H1 (cell line): Measurements from ENCODE around the gene TMEM108. TPM values are rescaled to one million over a fixed set of nuclear protein-coding genes. Genes with fewer than 3 reads are reported as not detected.

ENCODE experiments used
- CTCF ChIA-PET: fragments of 300-600 bp; sonication (Branson Sonifier 250); formaldehyde crosslinking; loops from one replicate; lab custom pipeline; 2021; ENCODE audit not compliant: partially characterized antibody; lab: Charles Lee
- POLR2A ChIA-PET: fragments of 300-600 bp; sonication (Branson Sonifier 250); formaldehyde crosslinking; loops from one replicate; lab custom pipeline; 2021; ENCODE audit warnings: inconsistent platforms; ENCODE audit not compliant: partially characterized antibody; lab: Charles Lee
- DNase-seq, 2 experiments: peaks; one replicate each; pipeline versions ENCODE4 v3.0.0 to v3.0.0-alpha.2; 2010 to 2022; ENCODE audit warnings: low spot score in 2 of 2, low read depth in 1 of 2, mixed read lengths in 1 of 2
- FAIRE-seq: peaks from 2 replicates; lab custom pipeline; 2011; peaks lifted over from hg19 to GRCh38; lab: Jason Lieb, UNC
- H2AFZ ChIP-seq: 2 replicates; pipeline ENCODE4 v1.8.1; 2012; ENCODE audit warnings: low read length, inconsistent platforms
- H2AK5ac ChIP-seq: 2 replicates; pipeline ENCODE4 v1.6.1; 2013; ENCODE audit warnings: low read depth, low read length
- H2BK120ac ChIP-seq: replicated peaks from 2 replicates; pipeline ENCODE3; 2013; ENCODE audit warnings: low read depth, low read length, inconsistent platforms
- H2BK12ac ChIP-seq: 2 replicates; pipeline ENCODE4 v1.6.1; 2013; ENCODE audit warnings: low read depth, low read length
- H2BK15ac ChIP-seq: 2 replicates; pipeline ENCODE4 v1.6.1; 2013; ENCODE audit warnings: low read length
- H2BK20ac ChIP-seq: 2 replicates; pipeline ENCODE4 v1.6.1; 2013; ENCODE audit warnings: low read length
- H2BK5ac ChIP-seq: 2 replicates; pipeline ENCODE4 v1.6.1; 2013; ENCODE audit warnings: low read depth, low read length
- H3K14ac ChIP-seq: 2 replicates; pipeline ENCODE4 v1.6.1; 2013; ENCODE audit warnings: inconsistent platforms; ENCODE audit not compliant: insufficient read length
- H3K18ac ChIP-seq: 2 replicates; pipeline ENCODE4 v1.6.1; 2013; ENCODE audit warnings: low read length; ENCODE audit errors: extremely low read depth
- H3K23ac ChIP-seq: 2 replicates; pipeline ENCODE4 v1.6.1; 2013; ENCODE audit warnings: inconsistent platforms; ENCODE audit not compliant: insufficient read length
- H3K23me2 ChIP-seq: 2 replicates; pipeline ENCODE4 v1.6.1; 2013; ENCODE audit warnings: low read depth, low read length
- H3K27ac ChIP-seq: 2 replicates; pipeline ENCODE4 v1.6.1; 2011; ENCODE audit warnings: low read depth, low read length, inconsistent platforms
- H3K27me3 ChIP-seq, 4 experiments: replicated peaks in 1 of 4; 1 replicate in 1 of 4; 2 replicates in 3 of 4; pipeline versions ENCODE4 v1.6.1 to v1.8.1; 2011 to 2013; ENCODE audit warnings: low read length in 3 of 4, mild to moderate bottlenecking in 3 of 4, inconsistent platforms in 2 of 4, mixed read lengths in 2 of 4, moderate library complexity in 1 of 4; ENCODE audit not compliant: control insufficient read depth in 3 of 4, insufficient read depth in 3 of 4; ENCODE audit errors: extremely low read depth in 1 of 4
- H3K36me3 ChIP-seq, 4 experiments: 2 replicates each; pipeline versions ENCODE4 v1.6.1 to v1.8.1; 2011 to 2013; ENCODE audit warnings: mild to moderate bottlenecking in 4 of 4, low read length in 3 of 4, moderate library complexity in 2 of 4, control low read depth in 1 of 4, inconsistent platforms in 1 of 4; ENCODE audit not compliant: insufficient read depth in 4 of 4, control insufficient read depth in 2 of 4
- H3K4ac ChIP-seq: replicated peaks from 2 replicates; pipeline ENCODE3; 2013; ENCODE audit warnings: low read length, low read depth, mixed read lengths, inconsistent platforms; ENCODE audit not compliant: insufficient read length
- H3K4me1 ChIP-seq, 4 experiments: replicated peaks in 1 of 4; 1 replicate in 1 of 4; 2 replicates in 3 of 4; pipeline versions ENCODE4 v1.6.1 to v1.8.1; 2011 to 2013; ENCODE audit warnings: low read length in 3 of 4, inconsistent platforms in 2 of 4, mixed read lengths in 1 of 4; ENCODE audit not compliant: insufficient read depth in 4 of 4, control insufficient read depth in 3 of 4
- H3K4me2 ChIP-seq, 2 experiments: 2 replicates each; pipeline versions ENCODE4 v1.6.1 to v1.8.1; 2011 to 2013; ENCODE audit warnings: low read depth in 2 of 2, low read length in 2 of 2, control low read depth in 1 of 2, inconsistent platforms in 1 of 2, mild to moderate bottlenecking in 1 of 2; ENCODE audit not compliant: insufficient read depth in 1 of 2
- H3K4me3 ChIP-seq, 4 experiments: fragments of 200-600, 300-600 bp in 1 of 4; sonication (generic), shearing (Covaris generic), sonication (Bioruptor Twin) in 1 of 4; 2 replicates each; pipeline versions ENCODE4 v1.5.1 to v1.8.1; 2011 to 2016; ENCODE audit warnings: low read length in 4 of 4, low read depth in 3 of 4, control low read depth in 2 of 4, inconsistent platforms in 2 of 4, mild to moderate bottlenecking in 2 of 4, mixed read lengths in 1 of 4, moderate library complexity in 1 of 4; ENCODE audit not compliant: insufficient read depth in 2 of 4; ENCODE audit errors: extremely low read depth in 1 of 4
- H3K56ac ChIP-seq: replicated peaks from 2 replicates; pipeline ENCODE3; 2013; ENCODE audit warnings: low read depth, mild to moderate bottlenecking, mixed read lengths, low read length, inconsistent platforms; ENCODE audit not compliant: insufficient read length
- H3K79me1 ChIP-seq: 2 replicates; pipeline ENCODE4 v1.6.1; 2013; ENCODE audit warnings: low read depth, low read length, control low read depth
- H3K79me2 ChIP-seq, 2 experiments: 2 replicates each; pipeline versions ENCODE4 v1.6.1 to v1.8.1; 2012 to 2013; ENCODE audit warnings: low read length in 2 of 2, mild to moderate bottlenecking in 2 of 2, inconsistent platforms in 1 of 2; ENCODE audit not compliant: insufficient read depth in 2 of 2, control insufficient read depth in 1 of 2
- H3K9ac ChIP-seq, 4 experiments: replicated peaks in 1 of 4; 1 replicate in 1 of 4; 2 replicates in 3 of 4; pipeline versions ENCODE4 v1.6.1 to v1.8.1; 2011 to 2013; ENCODE audit warnings: low read depth in 3 of 4, low read length in 3 of 4, control low read depth in 2 of 4, mild to moderate bottlenecking in 2 of 4, moderate library complexity in 2 of 4, inconsistent platforms in 1 of 4; ENCODE audit errors: extremely low read depth in 1 of 4
- H3K9me3 ChIP-seq, 2 experiments: 2 replicates each; pipeline versions ENCODE4 v1.6.1 to v1.8.1; 2012 to 2013; ENCODE audit warnings: mild to moderate bottlenecking in 2 of 2, moderate library complexity in 2 of 2, control low read depth in 1 of 2, inconsistent platforms in 1 of 2, low read depth in 1 of 2, low read length in 1 of 2, mixed read lengths in 1 of 2; ENCODE audit not compliant: insufficient read depth in 2 of 2
- H4K20me1 ChIP-seq, 2 experiments: replicated peaks in 1 of 2; 2 replicates each; pipeline versions ENCODE3 to v1.8.1; 2011 to 2013; ENCODE audit warnings: inconsistent platforms in 2 of 2, low read length in 2 of 2, mild to moderate bottlenecking in 1 of 2; ENCODE audit not compliant: insufficient read depth in 2 of 2, control insufficient read depth in 1 of 2
- H4K5ac ChIP-seq: 2 replicates; pipeline ENCODE4 v1.6.1; 2013; ENCODE audit warnings: low read length, low read depth, mixed read lengths, inconsistent platforms; ENCODE audit not compliant: insufficient read length
- H4K8ac ChIP-seq: 2 replicates; pipeline ENCODE4 v1.8.0; 2013; ENCODE audit warnings: mild to moderate bottlenecking, moderate library complexity, low read length, inconsistent platforms; ENCODE audit not compliant: insufficient read depth; ENCODE audit errors: extremely low read depth
- H4K91ac ChIP-seq: replicated peaks from 2 replicates; pipeline ENCODE3; 2013; ENCODE audit warnings: low read length, mixed read lengths, inconsistent platforms; ENCODE audit not compliant: insufficient read length
- GABPA ChIP-seq: IDR thresholded peaks from 2 replicates; pipeline ENCODE4 v1.6.1; 2011; ENCODE audit warnings: mild to moderate bottlenecking, low read length, moderate library complexity, borderline replicate concordance; ENCODE audit not compliant: insufficient read depth
- KDM1A ChIP-seq: fragments of 200-600, 300-600 bp; sonication (generic); IDR thresholded peaks from 2 replicates; pipeline ENCODE4 v1.7.1; 2016; ENCODE audit warnings: mild to moderate bottlenecking, low read length, borderline replicate concordance
- RAD21 ChIP-seq, 2 experiments: IDR thresholded peaks in 1 of 2; conservative IDR thresholded peaks in 1 of 2; 2 replicates each; pipeline ENCODE4 v1.6.1; 2011; ENCODE audit warnings: low read depth in 2 of 2, low read length in 2 of 2, improper control_type of control experiment in 1 of 2, inconsistent platforms in 1 of 2, mild to moderate bottlenecking in 1 of 2, moderate library complexity in 1 of 2
- RFX5 ChIP-seq: IDR thresholded peaks from 2 replicates; pipeline ENCODE4 v1.6.1; 2011; ENCODE audit warnings: low read depth, low read length, improper control_type of control experiment, borderline replicate concordance
- RNF2 ChIP-seq: fragments of 200-900, 300-1000 bp; sonication (generic); IDR thresholded peaks from 2 replicates; pipeline ENCODE4 v1.7.1; 2016; ENCODE audit warnings: borderline replicate concordance, low read depth, mild to moderate bottlenecking, antibody characterized with exemption, low read length; ENCODE audit not compliant: poor library complexity, severe bottlenecking; ENCODE audit errors: missing control alignments
- WGBS, 2 experiments: shearing (Covaris generic) in 1 of 2; methylation state at CpG; one replicate each; pipeline versions ENCODE4 v1.1.6 to v1.1.7; 2013 to 2015; ENCODE audit warnings: low lambda C conversion rate in 2 of 2, mixed read lengths in 2 of 2, inconsistent platforms in 1 of 2, low coverage in 1 of 2, missing lambda C conversion rate in 1 of 2; ENCODE audit not compliant: insufficient replicate concordance in 2 of 2, insufficient coverage in 1 of 2, insufficient read length in 1 of 2; ENCODE audit errors: extremely low coverage in 1 of 2, missing lambda C conversion rate in 1 of 2; 5-methylcytosine and 5-hydroxymethylcytosine counted together
- polyA plus RNA-seq, 7 experiments: library from polyadenylated mRNA; depleted of rRNA in 3 of 7; stranded (reverse) in 5 of 7; unstranded in 2 of 7; fragments of >200 nt in 5 of 7; fragments of 200-250 nt in 2 of 7; gene quantifications; 1 replicate in 5 of 7; 2 replicates in 1 of 7; 4 replicates in 1 of 7; pipeline versions ENCODE4 v1.2.1 to v1.2.3, GENCODE V29; 2011 to 2013; ENCODE audit warnings: missing spikeins in 2 of 7, mixed read lengths in 2 of 7
- total RNA-seq: library from RNA; stranded (reverse); fragmentation: NEBNext Ultra II Directional; extraction: Animal tissue kit (Norgen Biotek cat#: 25700); gene quantifications from 2 replicates; pipeline ENCODE4 v1.2.1, GENCODE V29; 2021

Gene TMEM108
- total and polyA plus RNA-seq, 2 of the 8 experiments (the other 6 are each of a cell fraction or from before 2014, with no cell fraction given): 14.3 to 16.2 TPM

DNA sequence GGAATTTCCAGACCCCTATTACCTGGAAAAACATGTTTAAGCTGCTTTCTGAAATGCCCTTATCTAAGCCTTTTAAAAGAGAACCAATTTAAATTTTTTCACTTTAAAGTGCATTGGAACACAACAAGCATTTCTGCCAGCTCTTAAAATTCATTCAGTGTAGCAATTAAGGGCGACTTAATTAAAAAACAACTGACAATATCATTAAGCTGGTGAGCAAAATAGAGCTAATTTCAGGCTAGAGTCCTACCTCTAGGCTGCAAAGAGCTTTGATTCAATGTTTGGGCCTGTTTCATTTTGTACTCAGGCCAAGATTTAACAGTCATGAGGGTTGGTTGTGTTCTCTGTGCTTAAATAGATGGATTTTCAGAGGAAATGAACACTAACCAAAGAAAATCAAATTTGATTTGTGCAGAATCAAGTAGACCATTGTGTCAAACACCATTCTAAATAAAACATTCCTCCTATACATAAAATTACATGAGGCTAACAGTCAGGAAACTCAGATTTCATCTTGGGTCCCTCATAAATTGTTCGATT, 114.6 kb downstream of the TMEM108 start:
- Histone ChIP-seq H2BK5ac (no peak overlapping the region), H3K14ac (no peak overlapping the region), H3K79me1 (no peaks in the 10 kb centered on the region), H3K9ac (no peak overlapping the region), H4K91ac (no peak overlapping the region), H3K79me2 (no peaks in the 10 kb centered on the region), H2AFZ (no peak overlapping the region), H2BK120ac (no peak overlapping the region), H4K8ac (no peak overlapping the region), H3K56ac (no peak overlapping the region), H3K9me3 (no peaks in the 10 kb centered on the region), H2BK20ac (no peak overlapping the region), H3K18ac (no peak overlapping the region), H3K27ac (no peak overlapping the region), H3K4me1 (peaks cover 0 to 3% (median 0%) of the 10 kb centered on the region in 4 experiments; a peak in 1 of 7 replicates), H3K36me3 (no peaks in the 10 kb centered on the region), H3K4ac (no peak overlapping the region), H2BK12ac (no peak overlapping the region), H3K4me2 (no peak overlapping the region), H2BK15ac (no peak overlapping the region), H2AK5ac (no peak overlapping the region), H4K5ac (no peak overlapping the region), H3K27me3 (no peaks in the 10 kb centered on the region), H3K23ac (no peak overlapping the region), H4K20me1 (no peaks in the 10 kb centered on the region), H3K23me2 (no peaks in the 10 kb centered on the region), H3K4me3 (no peak overlapping the region)
- FAIRE-seq: no peak
- ChIA-PET CTCF (interaction anchor here (0.6 to 2.0 kb wide), 4 partner anchors 9 to 110 kb away, joined by 3 to 4 read pairs (median 4); no protein-coding TSS in a partner anchor), POLR2A (interaction anchor here (1.1 kb wide), 1 partner anchor 21 kb away, joined by 3 read pairs; no protein-coding TSS in a partner anchor)
- 67% methylated on average over 2 of the region's 2 CpGs; no CpG with 5 or more reads in 1 of the 2 experiments for WGBS, 2 experiments
- no peak for DNase-seq
- TF ChIP-seq RFX5: no peak
- no peak for TF ChIP-seq KDM1A
- TF ChIP-seq RAD21 (IDR thresholded peaks at IDR 0.05 in 1 of 2, conservative IDR thresholded peaks at IDR 0.05 in 1 of 2; ENCODE audit: low read depth in 2 of 2, low read length in 2 of 2): no peak
- TF ChIP-seq GABPA: no peak
- TF ChIP-seq RNF2: no peak
